MM.1S (cell line): Measurements from ENCODE around the gene RNASEH2A.

Experiments used
- CTCF ChIP-seq: fragments of 300-600 bp; sonication (generic); IDR thresholded peaks from 2 replicates; pipeline ENCODE4 v1.5.1; 2016; ENCODE audit warnings: antibody characterized with exemption, low read length, mixed read lengths
- EZH2phosphoT487 ChIP-seq: fragments of 300-600 bp; sonication (generic); IDR thresholded peaks from 2 replicates; pipeline ENCODE4 v1.6.1; 2018; ENCODE audit warnings: antibody characterized with exemption, low read length

GRCh38 chr19:12786952-12787351, 19.4 kb upstream of the RNASEH2A start:
- TF ChIP-seq CTCF (no peak), EZH2phosphoT487 (no peak)
